ENCODE measurements around the gene PTPN22.

PTPN22 gene

DNA sequence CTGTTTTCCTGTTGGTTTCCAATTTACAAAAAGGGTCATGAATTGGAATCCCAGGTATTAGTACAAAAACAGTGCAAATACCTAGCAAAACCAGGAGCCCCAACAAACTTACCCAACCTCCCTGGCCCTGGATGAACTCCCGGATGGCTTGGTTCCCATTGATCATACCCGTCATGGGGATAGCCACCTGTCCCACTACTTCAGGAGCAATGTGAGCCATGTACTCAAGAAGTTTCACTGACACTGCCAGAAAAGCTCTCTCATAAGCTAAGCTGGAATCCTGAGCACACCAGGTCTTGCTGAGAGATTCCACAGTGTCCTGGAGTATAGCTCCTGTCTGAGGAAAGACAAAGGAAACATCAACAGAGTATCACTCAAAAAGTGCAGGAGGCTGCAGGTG is 10.1 kb upstream of the PTPN22 start:
- Histone ChIP-seq H3K79me2 (ENCODE audit: insufficient read depth, low read length) (no peaks in the 10 kb centered on the region), H4K20me1 (ENCODE audit: insufficient read depth, low read length, poor library complexity, severe bottlenecking) (no peaks in the 10 kb centered on the region), H3K9ac (ENCODE audit: low read depth, low read length, poor library complexity, severe bottlenecking) (no peak overlapping the region), H3K9me2 (replicated peaks; ENCODE audit: low read depth, low read length) (no peaks in the 10 kb centered on the region), H3K36me3 (ENCODE audit: insufficient read depth, low read length) (no peaks in the 10 kb centered on the region), H3K4me1 (ENCODE audit: insufficient read depth, low read length, poor library complexity, severe bottlenecking) (peaks cover 33% of the 10 kb centered on the region), H3K4me2 (ENCODE audit: low read depth, low read length, poor library complexity, severe bottlenecking) (no peak overlapping the region), H3K4me3 (ENCODE audit: low read length, poor library complexity, severe bottlenecking) (no peak overlapping the region), H3K27me3 (ENCODE audit: insufficient read depth, low read length, poor library complexity, severe bottlenecking) (no peaks in the 10 kb centered on the region), H3F3A (ENCODE audit: low read depth) (no peaks in the 10 kb centered on the region), H3K9me3 (ENCODE audit: insufficient read depth, low read depth, low read length) (no peaks in the 10 kb centered on the region), H2AFZ (ENCODE audit: low read length) (peak overlapping the region; percentile 91)
- TF ChIP-seq EZH2phosphoT487 (IDR thresholded peaks at IDR 0.05; ENCODE audit: borderline replicate concordance), result no peak
- TF ChIP-seq, protein P1, sequence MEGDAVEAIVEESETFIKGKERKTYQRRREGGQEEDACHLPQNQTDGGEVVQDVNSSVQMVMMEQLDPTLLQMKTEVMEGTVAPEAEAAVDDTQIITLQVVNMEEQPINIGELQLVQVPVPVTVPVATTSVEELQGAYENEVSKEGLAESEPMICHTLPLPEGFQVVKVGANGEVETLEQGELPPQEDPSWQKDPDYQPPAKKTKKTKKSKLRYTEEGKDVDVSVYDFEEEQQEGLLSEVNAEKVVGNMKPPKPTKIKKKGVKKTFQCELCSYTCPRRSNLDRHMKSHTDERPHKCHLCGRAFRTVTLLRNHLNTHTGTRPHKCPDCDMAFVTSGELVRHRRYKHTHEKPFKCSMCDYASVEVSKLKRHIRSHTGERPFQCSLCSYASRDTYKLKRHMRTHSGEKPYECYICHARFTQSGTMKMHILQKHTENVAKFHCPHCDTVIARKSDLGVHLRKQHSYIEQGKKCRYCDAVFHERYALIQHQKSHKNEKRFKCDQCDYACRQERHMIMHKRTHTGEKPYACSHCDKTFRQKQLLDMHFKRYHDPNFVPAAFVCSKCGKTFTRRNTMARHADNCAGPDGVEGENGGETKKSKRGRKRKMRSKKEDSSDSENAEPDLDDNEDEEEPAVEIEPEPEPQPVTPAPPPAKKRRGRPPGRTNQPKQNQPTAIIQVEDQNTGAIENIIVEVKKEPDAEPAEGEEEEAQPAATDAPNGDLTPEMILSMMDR (conservative IDR thresholded peaks at IDR 0.05; ENCODE audit: low read length), result no peak

GRCh38 chr1:113879739-113880038 is 8.2 kb upstream of the PTPN22 start:
- no peak overlapping the region for H3K4me3 ChIP-seq (ENCODE audit: low read length, poor library complexity, severe bottlenecking)
- TF ChIP-seq, protein P1 (conservative IDR thresholded peaks at IDR 0.05; ENCODE audit: low read length), result no peak
- no peak for TF ChIP-seq EZH2phosphoT487 (IDR thresholded peaks at IDR 0.05; ENCODE audit: borderline replicate concordance)
- H3K36me3 ChIP-seq (ENCODE audit: insufficient read depth, low read length), result no peaks in the 10 kb centered on the region
- H3K79me2 ChIP-seq (ENCODE audit: insufficient read depth, low read length), result no peaks in the 10 kb centered on the region
- H3F3A ChIP-seq (ENCODE audit: low read depth), result no peaks in the 10 kb centered on the region
- H3K4me2 ChIP-seq (ENCODE audit: low read depth, low read length, poor library complexity, severe bottlenecking), result no peak overlapping the region
- H3K27me3 ChIP-seq (ENCODE audit: insufficient read depth, low read length, poor library complexity, severe bottlenecking), result no peaks in the 10 kb centered on the region
- H3K4me1 ChIP-seq (ENCODE audit: insufficient read depth, low read length, poor library complexity, severe bottlenecking), result peaks cover 39% of the 10 kb centered on the region
- H3K9me3 ChIP-seq (ENCODE audit: insufficient read depth, low read depth, low read length), result no peaks in the 10 kb centered on the region
- no peaks in the 10 kb centered on the region for H4K20me1 ChIP-seq (ENCODE audit: insufficient read depth, low read length, poor library complexity, severe bottlenecking)
- no peak overlapping the region for H3K9ac ChIP-seq (ENCODE audit: low read depth, low read length, poor library complexity, severe bottlenecking)
- H3K9me2 ChIP-seq (replicated peaks; ENCODE audit: low read depth, low read length), result no peaks in the 10 kb centered on the region
- peak overlapping the region; percentile 24 for H2AFZ ChIP-seq (ENCODE audit: low read length)

DNA sequence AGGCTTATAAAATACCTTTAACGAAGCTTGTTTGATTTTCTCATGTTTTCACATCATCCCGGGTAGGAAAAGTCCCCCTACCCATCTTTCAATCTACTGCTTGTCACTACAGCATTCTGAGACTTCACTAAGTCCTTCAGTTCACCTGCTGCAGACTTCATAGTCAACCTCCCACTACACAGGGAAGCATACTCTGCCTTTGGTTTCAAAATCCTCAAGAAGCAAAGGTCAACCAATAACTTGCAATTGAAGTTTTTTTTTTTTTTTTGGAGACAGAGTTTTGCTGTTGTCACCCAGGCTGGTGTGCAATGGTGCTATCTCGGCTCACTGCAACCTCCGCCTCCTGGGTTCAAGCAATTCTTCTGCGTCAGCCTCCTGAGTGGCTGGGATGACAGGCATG is 4.7 kb upstream of the PTPN22 start:
- Histone ChIP-seq H3K4me1 (ENCODE audit: insufficient read depth, low read length, poor library complexity, severe bottlenecking) (peaks cover 66% of the 10 kb centered on the region), H3K36me3 (ENCODE audit: insufficient read depth, low read length) (no peaks in the 10 kb centered on the region), H4K20me1 (ENCODE audit: insufficient read depth, low read length, poor library complexity, severe bottlenecking) (no peaks in the 10 kb centered on the region), H3K9me2 (replicated peaks; ENCODE audit: low read depth, low read length) (no peaks in the 10 kb centered on the region), H3K9ac (ENCODE audit: low read depth, low read length, poor library complexity, severe bottlenecking) (no peak overlapping the region), H3K4me2 (ENCODE audit: low read depth, low read length, poor library complexity, severe bottlenecking) (no peak overlapping the region), H3K4me3 (ENCODE audit: low read length, poor library complexity, severe bottlenecking) (no peak overlapping the region), H3F3A (ENCODE audit: low read depth) (0 out of 2 replicates have a peak, but pooled peaks cover 2% of the 10 kb centered on the region), H3K9me3 (ENCODE audit: insufficient read depth, low read depth, low read length) (no peaks in the 10 kb centered on the region), H3K79me2 (ENCODE audit: insufficient read depth, low read length) (peaks cover 3% of the 10 kb centered on the region), H2AFZ (ENCODE audit: low read length) (no peak overlapping the region), H3K27me3 (ENCODE audit: insufficient read depth, low read length, poor library complexity, severe bottlenecking) (no peaks in the 10 kb centered on the region)
- TF ChIP-seq, protein P1 (conservative IDR thresholded peaks at IDR 0.05; ENCODE audit: low read length), result no peak
- no peak for TF ChIP-seq EZH2phosphoT487 (IDR thresholded peaks at IDR 0.05; ENCODE audit: borderline replicate concordance)
